IPS-18c (cell line): ENCODE data around the gene C4orf50.

Source experiments
- H3K4me3 ChIP-seq: 2 replicates; pipeline ENCODE4 v1.7.0; 2013; ENCODE audit warnings: low read depth, mild to moderate bottlenecking, low read length, moderate library complexity; ENCODE audit not compliant: insufficient read depth
- H3K9me3 ChIP-seq: one replicate; pipeline ENCODE4 v1.6.1; 2013; ENCODE audit warnings: mild to moderate bottlenecking, low read length, moderate library complexity; ENCODE audit not compliant: control insufficient read depth, insufficient read depth

Gene C4orf50

DNA sequence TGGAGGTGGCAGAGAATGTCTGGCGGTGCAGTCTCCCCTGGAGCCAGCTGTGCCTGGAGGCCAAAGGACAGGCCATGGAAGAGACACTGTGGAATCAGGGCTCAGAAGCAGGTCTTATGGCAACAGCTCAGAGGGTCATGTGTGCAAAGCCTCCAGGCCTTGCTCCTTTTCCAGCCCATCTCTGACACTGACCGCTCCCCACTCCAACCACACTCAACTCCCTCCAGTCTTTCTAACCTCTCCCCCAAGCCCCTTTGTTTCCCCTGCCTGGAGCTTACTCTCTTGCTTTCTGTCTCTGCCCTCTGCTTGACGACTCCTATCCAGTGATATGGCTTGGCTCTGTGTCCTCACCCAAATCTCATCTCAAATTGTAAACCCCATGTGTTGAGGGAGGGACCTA lies 91.1 kb downstream of the C4orf50 start:
- Histone ChIP-seq H3K9me3 (no peaks in the 10 kb centered on the region), H3K4me3 (no peak overlapping the region)

DNA sequence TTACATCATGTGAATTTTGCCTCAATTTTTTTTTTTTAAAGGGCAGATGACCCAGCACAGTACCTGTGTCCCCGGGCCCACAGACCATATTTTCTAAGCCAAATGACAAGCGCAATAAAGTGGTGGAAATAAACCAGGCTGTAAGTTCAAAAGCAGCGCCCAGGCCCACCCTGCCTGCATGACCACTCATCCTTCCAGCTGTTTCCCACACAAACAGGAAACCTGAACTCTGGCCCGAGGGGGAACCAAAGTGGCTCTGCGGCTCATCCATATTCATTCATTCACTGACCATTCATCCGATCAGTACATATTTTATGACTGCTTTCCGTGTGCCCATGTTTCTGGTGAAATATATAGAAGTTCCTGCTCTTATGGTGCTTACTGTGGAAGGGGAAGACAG lies 91.6 kb downstream of the C4orf50 start:
- Histone ChIP-seq H3K4me3 (no peak overlapping the region), H3K9me3 (no peaks in the 10 kb centered on the region)

GRCh38 chr4:5925419-5926200 lies 92.6 kb downstream of the C4orf50 start:
- Histone ChIP-seq H3K4me3 (no peak overlapping the region), H3K9me3 (no peaks in the 10 kb centered on the region)

- H3K9me3 ChIP-seq, result no peaks in the 10 kb centered on the region
Observed at GRCh38 chr4:5924461-5925125, 93.6 kb downstream of the C4orf50 start.

DNA sequence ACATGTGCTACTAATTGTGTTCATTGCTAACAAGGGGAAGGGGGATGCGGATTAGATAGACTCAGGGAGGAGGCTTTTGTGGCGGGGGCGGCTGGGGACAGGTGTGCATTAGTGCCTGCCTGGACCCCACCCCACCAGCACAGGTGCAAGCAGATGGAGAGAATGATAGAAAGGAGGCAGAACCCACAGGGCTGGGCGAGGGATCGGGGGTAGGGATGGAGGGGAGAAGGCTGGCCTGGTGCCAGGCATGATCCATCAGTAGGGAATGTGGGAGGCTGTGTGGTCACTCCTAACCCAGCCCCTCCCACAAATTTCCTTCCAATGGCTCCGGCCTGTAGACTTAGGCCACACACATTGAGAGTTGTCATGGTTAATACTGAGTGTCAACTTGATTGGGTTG lies 94.9 kb downstream of the C4orf50 start:
- no peak overlapping the region for H3K4me3 ChIP-seq
- H3K9me3 ChIP-seq, result no peaks in the 10 kb centered on the region

More at GRCh38 chr4:5924461-5925125, 93.6 kb downstream of the C4orf50 start:
- no peak overlapping the region for H3K4me3 ChIP-seq

DNA sequence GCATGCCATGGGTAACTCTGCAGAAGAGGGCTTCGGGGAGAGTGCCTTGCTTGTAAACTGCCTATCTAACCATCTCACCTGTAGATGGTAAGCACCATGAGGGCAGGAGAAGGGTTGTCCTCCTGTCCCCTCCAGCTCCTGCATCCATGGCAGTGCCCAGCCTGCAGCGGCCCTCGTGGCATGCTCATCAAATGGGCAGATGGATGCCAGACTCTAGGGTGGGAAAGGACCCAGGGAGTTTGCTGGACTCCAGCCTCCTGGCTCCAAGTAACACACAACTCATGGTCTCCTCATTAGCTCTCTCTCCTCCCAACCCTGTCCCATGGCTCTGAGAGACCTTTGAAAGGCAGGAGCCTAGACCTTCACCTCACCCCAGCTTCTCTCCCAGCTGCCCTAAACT lies 95.7 kb downstream of the C4orf50 start:
- Histone ChIP-seq H3K9me3 (no peaks in the 10 kb centered on the region), H3K4me3 (no peak overlapping the region)

DNA sequence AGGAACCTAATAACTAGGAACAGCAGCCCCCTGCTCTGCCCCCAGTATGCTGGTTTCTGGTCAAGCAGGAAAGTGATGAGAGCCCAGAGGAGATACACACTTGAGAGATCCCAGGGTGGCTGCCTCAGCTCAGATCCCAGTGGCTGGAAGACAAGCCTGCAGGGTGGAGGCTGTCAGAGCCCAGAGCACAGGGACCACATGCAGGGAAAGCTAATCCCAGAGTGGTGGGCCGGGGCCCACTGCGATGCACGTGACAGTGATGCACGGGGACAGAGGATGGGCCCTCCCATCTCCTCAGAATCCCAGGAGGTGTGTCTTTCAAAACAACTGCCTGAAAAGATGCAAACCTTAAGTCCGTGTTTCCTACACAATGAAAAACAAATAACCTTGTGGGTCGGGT lies 96.2 kb downstream of the C4orf50 start:
- no peak overlapping the region for H3K4me3 ChIP-seq
- no peaks in the 10 kb centered on the region for H3K9me3 ChIP-seq

GRCh38 chr4:5921101-5921980 lies 96.9 kb downstream of the C4orf50 start:
- H3K4me3 ChIP-seq, result no peak overlapping the region
- no peaks in the 10 kb centered on the region for H3K9me3 ChIP-seq

DNA sequence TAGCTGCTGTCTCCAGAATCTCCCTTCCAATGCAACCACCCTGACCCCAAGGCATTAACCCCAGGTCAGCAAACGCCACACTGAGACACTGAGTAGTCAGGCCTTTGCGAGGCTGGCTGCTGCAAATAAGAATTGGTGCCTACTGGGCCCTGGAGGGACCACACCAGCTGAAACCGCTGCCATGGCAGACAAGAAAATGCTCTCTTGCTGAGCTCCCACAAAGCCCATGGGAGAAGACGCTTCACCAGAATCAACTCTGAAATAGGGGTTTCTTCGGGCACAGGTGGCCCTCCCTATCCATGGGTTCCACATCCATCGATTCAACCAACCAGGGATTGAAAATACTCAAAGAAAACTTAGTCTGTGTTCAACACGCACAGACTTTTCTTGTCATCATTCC lies 98.7 kb downstream of the C4orf50 start:
- H3K4me3 ChIP-seq, result no peak overlapping the region

GRCh38 chr4:5919044-5919443 lies 99.2 kb downstream of the C4orf50 start:
- no peak overlapping the region for H3K4me3 ChIP-seq
- no peaks in the 10 kb centered on the region for H3K9me3 ChIP-seq

More for the DNA sequence above, 98.7 kb downstream of the C4orf50 start:
- H3K9me3 ChIP-seq, result no peaks in the 10 kb centered on the region

DNA sequence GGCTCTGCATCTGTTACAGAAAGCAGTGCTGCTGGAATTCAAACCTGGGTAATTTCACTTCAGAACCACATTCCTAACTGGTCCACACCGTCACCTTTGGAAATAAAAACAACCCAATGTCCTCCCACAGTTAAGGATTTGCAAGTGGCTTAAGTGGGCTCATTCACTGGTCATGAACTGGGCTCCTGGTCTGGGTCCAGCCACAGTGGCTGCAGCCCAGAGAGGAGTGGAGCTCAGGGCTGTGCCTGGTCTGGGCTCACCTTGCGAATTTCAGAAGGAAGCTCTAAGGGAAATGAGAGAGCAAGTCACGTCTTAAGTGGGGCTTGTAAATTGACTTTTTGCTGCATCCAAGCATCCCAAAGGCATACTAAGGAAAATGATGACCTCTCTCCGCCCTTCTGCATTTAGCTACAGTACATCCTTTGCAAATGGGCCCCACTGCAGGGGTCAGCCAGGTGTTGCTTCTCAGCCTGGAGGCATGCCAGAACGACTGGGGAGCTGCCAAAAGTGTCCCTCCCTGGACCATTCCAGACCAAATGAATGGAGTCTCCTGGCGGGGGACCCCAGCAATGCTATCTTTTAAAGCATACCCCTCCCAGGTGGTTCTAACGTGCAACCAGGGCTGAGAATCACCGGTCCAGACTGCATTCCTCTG lies 99.8 kb downstream of the C4orf50 start:
- no peak overlapping the region for H3K4me3 ChIP-seq
- no peaks in the 10 kb centered on the region for H3K9me3 ChIP-seq

DNA sequence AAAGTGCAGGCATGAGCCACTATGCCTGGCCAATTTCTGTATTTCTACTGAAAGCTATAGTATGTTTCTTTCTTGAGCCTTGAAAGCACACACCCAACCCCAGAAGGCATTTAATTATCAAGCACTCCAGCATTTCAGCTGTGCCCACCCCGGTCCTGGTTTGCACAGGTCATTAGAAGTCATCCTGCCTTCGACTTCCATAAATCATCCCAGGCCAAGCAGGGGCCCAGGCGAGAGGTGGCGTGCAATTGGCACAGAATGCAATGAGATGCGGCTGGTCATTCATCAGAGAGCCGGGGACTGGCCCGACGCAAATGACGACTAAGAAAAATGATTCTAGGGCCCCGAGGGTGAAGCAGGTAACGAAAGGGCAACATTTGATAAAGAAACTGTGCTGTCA lies 100.6 kb downstream of the C4orf50 start:
- H3K9me3 ChIP-seq, result no peaks in the 10 kb centered on the region
- no peak overlapping the region for H3K4me3 ChIP-seq

DNA sequence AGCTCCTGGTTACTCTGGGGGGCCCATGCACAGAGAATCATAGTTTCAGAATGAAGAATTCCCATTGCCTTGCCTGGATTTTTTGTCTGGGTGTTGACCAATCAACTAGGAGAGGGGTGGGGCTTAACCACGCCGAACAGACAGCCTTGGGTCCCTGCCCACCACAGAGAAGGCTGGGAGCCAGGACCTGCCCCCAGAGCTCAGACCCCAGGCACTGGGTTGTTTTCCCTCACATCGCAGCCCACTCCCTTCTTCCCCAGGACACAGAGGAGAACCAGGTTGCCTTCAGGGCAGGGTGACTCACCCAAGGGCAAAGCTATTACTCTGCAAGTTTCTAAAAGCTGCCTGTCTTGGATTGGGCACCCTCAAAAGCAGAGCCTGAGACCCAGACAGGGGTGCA lies 102.0 kb downstream of the C4orf50 start:
- Histone ChIP-seq H3K9me3 (no peaks in the 10 kb centered on the region), H3K4me3 (no peak overlapping the region)

DNA sequence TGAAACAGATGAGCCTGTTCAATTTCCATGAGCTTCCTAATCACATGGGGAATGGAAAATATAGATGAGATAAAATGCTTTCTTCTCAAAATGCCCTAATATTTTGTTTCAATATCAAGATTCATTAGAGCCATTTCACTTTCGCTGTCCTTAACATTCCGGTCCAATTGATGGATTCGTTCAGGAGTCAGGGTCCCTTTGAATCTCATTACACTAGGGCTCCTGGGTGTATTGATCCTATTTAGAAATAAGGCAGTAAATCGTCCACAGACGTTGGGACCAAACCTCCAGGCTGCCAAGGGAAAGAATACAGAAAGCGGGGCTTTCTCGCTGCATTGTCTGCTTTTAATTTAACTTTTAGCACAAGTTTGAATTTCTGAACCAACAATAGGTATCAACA lies 104.8 kb downstream of the C4orf50 start:
- no peaks in the 10 kb centered on the region for H3K9me3 ChIP-seq

GRCh38 chr4:5912614-5913019 lies 105.6 kb downstream of the C4orf50 start:
- H3K9me3 ChIP-seq, result no peaks in the 10 kb centered on the region

More for the DNA sequence above, 104.8 kb downstream of the C4orf50 start:
- H3K4me3 ChIP-seq, result no peak overlapping the region

GRCh38 chr4:5908876-5909427 lies 109.3 kb downstream of the C4orf50 start:
- no peaks in the 10 kb centered on the region for H3K9me3 ChIP-seq
- no peak overlapping the region for H3K4me3 ChIP-seq

More at GRCh38 chr4:5912614-5913019, 105.6 kb downstream of the C4orf50 start:
- H3K4me3 ChIP-seq, result no peak overlapping the region

DNA sequence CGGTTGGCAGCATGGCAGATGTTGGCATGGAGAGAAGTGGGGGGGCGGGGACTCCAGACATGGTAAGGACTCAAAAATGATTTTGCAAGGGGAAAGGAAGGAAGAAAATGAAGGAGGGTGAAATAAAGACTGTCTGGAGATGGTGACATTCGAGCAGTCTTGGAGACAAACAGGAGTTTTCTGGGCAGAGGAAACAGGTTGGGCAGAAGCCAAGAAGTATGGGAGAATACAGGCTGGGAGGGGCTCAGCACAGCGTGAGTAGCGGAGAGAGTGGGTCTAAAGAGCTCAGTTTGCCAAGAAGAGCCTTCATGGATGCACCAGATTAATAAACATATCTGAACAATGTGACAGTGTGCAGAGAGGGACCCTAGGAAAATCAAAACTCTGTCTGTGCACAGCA lies 112.0 kb downstream of the C4orf50 start:
- Histone ChIP-seq H3K4me3 (no peak overlapping the region), H3K9me3 (no peaks in the 10 kb centered on the region)
